NCI-H345 treated with DMSO at 0.1 percent for 48 hours (cell line): ENCODE measurements around the gene C4B.
A peak's percentile ranks its signal among the peaks of the same experiment; 100 is the strongest.
"Not testable (repeated sequence)": the region's sequence is repeated elsewhere in the genome, so short reads cannot be mapped to it uniquely, and the experiment has no call there.

Source experiments
- DNase-seq: peaks from one replicate; lab custom pipeline; 2025; ENCODE audit not compliant: unreplicated experiment; lab: John Stamatoyannopoulos, UW

The C4B gene

DNA sequence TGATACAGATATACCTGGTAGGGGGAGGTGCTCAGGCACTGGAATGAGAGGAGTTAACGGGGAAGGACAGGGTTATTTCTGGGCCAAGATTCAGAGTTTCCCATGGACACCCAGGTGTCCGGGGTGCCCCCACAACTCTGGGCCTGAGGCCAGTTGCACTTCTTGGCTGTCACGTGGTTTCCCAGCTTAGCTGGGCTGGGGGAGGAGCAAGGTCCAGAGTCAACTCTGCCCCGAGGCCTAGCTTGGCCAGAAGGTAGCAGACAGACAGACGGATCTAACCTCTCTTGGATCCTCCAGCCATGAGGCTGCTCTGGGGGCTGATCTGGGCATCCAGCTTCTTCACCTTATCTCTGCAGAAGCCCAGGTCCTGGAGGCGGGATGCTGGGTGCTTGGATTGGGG is at the start of gene C4B:
Gene C4B (plus strand): TSS at position 249 of the 400 bp plus-strand sequence. CDS start 51 bp downstream, at position 300.
- not testable (repeated sequence) for DNase-seq

DNA sequence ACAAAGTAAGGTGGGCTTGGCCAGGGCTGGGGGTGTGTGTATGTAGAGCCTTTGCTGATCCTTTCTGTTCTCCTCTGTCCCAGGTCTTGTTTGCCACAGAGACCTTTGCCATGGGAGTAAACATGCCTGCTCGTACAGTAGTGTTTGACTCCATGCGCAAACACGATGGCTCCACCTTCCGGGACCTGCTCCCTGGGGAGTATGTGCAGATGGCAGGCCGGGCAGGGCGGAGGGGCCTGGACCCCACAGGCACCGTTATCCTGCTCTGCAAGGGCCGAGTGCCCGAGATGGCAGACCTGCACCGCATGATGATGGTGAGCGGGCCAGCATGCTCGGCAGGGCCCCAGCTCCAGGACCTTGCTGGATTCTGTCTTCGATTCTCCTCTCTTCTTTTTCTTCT is 48.9 kb upstream of the C4B start:
- DNase-seq = no peak

GRCh38 chr6:31966506-31966905 is 48.1 kb upstream of the C4B start:
- no peak for DNase-seq

DNA sequence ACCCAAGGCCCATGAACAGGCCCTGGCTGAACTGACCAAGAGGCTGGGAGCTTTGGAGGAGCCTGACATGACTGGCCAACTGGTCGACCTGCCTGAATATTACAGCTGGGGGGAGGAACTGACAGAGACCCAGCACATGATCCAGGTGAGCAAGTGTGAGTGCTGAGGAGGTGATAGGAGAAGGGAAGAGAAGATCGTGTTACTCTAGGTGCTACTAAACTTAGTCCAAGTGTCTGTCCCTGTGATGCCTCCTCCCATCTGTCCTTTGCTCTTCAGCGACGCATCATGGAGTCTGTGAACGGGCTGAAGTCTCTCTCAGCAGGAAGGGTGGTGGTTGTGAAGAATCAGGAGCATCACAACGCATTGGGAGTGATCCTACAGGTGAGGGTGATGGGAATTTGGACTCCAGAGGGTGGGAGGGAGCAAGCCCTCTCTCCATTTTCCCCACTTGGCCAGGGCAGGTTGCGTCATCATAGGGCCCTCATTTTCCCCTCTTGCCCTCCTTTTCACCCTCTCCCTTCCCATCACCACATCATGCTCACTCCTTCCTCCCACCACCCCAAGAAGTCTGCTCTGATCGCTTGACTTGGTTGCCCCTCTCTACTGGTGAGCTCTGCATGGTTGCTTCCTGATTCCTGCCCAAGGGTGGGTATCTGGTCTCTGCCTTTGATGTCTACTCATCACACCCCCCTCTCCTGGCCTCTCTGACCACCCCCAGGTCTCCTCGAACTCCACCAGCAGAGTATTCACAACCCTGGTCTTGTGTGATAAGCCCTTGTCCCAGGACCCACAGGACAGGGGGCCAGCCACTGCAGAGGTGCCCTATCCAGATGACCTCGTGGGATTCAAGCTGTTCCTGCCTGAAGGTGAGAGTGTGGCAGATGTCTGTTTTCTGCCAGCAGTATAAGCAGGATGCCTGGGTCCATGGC is 47.3 kb upstream of the C4B start:
- DNase-seq = no peak

DNA sequence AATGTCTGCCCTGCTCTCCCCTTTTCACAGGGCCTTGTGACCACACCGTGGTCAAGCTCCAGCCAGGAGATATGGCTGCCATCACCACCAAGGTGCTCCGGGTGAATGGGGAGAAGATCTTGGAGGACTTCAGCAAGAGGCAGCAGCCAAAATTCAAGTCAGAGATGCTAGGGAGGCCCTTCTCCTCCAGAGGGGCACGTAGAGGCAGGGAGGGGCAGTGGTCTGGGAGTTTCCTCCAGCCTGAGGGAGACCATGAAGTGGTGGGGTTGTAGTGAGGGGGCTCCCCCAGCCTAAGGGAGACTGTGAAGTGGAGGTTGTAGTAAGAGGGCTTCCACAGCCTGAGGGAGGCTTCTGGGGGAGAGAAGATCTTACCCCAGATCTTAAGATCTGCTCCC is 46.7 kb upstream of the C4B start:
- DNase-seq = no peak

- DNase-seq = no peak
Measured at GRCh38 chr6:31968326-31968725, 46.3 kb upstream of the C4B start.

DNA sequence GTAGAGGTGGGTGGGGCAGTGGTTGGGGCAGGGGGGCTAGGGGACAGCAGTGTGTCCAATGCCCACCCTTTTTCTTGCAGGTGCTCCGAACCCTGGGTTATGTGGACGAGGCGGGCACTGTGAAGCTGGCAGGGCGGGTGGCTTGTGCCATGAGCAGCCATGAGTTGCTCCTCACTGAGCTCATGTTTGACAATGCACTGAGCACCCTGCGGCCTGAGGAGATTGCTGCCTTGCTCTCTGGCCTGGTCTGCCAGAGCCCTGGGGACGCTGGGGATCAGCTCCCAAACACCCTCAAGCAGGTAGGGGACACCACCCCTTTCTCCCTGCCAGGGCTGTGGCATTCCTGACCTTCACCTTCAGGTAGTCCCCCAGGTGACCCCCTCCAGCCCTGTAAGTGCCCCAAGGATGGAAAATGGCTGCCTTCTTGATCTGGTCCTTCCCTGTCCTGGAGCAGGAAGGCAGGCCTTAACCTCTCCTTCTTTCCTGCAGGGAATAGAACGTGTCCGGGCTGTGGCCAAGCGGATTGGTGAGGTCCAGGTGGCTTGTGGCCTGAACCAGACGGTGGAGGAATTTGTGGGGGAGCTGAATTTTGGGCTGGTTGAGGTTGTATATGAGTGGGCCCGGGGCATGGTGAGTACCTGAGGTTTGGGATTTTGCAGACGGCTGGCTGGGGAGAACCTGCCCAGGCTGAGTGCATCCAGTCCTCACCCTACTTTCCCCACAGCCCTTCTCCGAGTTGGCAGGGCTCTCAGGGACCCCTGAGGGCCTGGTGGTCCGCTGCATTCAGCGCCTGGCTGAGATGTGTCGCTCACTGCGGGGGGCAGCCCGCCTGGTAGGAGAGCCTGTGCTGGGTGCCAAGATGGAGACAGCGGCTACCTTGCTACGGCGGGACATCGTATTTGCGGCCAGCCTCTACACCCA is 45.5 kb upstream of the C4B start:
- no peak for DNase-seq

DNA sequence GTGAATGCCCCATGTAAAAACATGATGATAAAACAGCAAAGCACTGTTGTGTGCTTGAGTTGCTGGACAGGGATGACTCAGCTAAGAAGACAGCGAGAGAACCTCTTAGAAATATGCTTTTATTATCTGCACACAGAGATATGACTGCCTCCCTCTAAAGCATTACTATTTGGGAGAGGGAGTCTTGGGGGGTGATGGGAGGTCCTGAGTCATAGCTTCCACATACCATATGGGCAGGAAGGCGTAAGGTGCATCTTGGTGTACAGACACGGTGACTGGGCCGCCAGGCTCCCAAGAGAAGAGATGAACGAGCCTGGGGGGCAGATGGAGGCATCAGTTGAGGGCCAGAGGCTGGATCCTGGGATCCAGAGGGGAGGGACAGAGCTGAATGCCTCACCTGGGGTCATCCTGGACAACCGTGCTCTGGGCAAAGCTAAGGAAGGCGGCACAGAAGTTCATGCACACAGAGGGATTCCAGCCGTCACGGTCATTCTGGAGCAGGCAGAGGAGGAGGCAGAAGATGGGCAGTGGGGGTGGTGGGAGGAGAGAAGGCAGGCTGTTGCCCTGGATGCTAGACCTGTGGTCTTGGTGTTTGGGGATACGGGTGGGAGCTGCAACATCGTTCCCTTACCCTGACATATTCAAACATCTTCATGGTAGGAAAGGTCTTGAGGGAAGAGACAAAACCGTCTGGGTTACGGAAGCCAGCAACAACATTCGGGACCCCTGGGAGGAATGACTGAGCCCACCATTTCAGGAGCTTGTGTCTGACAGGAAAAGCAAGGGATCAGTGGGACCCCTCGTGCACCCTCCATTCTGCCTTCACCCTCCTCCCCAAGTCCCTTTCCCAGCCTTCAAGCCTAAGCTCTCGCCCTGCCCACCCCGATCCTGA is 44.6 kb upstream of the C4B start:
- no peak for DNase-seq

- DNase-seq = no peak
Measured at GRCh38 chr6:31970604-31971271, 43.9 kb upstream of the C4B start.

- no peak for DNase-seq
Measured at GRCh38 chr6:31971279-31971992, 43.2 kb upstream of the C4B start.

DNA sequence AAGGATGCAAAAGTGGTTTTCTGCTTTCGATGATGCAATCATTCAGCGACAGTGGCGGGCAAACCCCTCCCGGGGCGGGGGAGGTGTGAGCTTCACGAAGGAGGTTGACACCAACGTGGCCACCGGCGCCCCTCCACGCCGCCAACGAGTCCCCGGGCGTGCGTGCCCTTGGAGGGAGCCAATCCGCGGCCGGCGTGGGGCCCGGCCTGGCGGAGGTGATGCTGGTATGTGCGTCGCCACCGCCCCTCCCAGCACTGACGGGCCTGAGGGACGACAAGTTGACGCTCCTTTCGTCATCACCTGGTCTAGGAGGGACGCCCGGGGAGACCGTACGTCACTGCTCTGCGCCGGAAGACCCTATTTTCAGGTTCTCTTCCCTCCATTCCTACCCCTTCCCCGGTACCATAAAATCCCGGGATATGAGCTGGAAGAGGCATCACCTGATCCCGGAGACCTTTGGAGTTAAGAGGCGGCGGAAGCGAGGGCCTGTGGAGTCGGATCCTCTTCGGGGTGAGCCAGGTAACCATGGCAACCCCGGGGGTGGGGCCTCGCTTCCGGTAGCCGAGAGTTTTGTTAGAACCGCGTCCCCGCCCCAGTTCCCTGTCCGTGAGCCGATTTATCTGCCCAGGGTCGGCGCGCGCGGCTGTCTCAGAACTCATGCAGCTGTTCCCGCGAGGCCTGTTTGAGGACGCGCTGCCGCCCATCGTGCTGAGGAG is 42.4 kb upstream of the C4B start, which contains the start of gene DXO:
Gene DXO (minus strand): TSS at position 146 of the 716 bp plus-strand sequence. CDS start 463 bp downstream, outside the sequence.
- DNase-seq = peak; percentile 98

DNA sequence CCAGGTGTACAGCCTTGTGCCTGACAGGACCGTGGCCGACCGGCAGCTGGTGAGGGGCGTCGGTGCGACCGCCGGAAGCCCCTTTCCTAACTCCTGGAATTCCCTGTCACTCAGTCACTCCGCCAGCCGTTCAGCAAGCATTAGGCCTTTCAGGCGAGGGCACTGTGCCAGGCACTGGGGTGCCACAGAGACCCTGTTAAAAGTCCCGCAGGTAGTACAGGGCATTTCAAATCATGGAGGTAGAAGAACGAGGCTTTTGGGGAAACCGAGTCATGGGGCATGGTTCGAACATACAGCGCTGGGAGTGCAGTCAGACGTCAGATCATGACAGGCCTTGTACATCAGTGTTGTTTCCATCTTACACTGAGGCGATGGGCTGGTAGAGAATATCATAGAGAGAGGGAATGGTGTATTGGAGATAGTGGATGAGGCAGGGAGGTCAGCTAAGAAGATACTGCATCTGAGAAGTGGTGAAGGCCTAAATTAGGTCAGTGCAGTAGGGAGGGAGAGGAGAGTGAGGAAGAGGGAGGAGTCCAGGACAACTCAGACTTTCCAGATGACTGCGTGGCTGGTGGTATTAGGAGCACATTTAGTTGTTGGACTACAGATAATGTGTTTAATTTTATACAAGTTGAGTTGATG is 41.8 kb upstream of the C4B start:
- DNase-seq = no peak

DNA sequence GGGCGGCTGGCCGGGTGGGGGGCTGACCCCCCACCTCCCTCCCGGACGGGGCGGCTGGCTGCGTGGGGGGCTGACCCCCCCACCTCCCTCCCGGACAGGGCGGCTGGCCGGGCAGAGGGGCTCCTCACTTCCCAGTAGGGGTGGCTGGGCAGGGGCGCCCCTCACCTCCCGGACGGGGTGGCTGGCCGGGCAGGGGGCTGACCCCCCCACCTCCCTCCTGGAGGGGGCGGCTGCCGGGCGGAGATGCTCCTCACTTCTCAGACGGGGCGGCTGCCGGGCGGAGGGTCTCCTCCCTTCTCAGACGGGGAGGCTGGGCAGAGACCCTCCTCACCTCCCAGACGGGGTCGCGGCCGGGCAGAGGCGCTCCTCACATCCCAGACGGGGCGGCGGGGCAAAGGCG is 38.5 kb upstream of the C4B start:
- not testable (repeated sequence) for DNase-seq

DNA sequence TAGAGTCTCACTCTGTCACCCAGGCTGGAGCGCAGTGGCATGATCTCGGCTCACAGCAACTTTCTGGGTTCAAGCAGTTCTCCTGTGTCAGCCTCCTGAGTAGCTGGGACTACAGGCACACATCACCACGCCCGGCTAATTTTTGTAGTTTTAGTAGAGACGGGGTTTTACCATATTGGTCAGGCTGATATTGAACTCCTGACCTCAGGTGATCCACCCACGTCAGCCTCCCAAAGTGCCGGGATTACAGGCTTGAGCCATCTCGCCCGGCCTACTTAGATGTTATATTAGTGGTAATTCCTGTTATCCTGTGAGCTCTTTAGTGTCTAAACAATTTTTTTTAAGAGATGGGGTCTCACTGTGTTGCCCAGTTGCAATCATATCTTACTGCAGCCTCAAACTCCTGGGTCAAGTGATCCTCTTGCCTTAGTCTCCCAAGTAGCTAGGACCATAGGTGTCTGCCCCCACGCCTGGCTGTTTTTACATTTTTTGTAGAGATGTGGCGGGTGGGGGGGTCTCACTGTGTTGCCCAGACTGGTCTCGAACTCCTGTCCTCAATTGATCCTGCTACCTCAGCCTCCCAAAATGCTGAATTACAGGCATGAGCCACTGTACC is 36.7 kb upstream of the C4B start:
- DNase-seq = no peak

DNA sequence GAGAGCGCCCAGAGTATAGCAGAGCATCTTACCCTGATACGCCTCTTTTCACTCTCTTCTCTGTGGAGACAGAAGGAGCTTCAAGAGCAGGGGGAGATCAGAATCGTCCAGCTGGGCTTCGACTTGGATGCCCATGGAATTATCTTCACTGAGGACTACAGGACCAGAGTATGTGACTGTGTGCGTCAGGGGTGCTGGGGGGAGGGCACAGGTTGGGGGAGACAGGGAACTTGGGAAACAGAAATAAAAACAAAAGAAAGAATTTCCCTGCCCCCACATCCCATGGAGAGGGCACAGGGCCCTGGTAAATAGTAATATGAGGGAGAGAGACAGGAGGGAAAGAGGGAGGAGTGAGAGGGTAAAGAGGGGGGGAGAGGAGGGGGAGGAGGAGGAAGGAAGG is 35.8 kb upstream of the C4B start:
- no peak for DNase-seq

DNA sequence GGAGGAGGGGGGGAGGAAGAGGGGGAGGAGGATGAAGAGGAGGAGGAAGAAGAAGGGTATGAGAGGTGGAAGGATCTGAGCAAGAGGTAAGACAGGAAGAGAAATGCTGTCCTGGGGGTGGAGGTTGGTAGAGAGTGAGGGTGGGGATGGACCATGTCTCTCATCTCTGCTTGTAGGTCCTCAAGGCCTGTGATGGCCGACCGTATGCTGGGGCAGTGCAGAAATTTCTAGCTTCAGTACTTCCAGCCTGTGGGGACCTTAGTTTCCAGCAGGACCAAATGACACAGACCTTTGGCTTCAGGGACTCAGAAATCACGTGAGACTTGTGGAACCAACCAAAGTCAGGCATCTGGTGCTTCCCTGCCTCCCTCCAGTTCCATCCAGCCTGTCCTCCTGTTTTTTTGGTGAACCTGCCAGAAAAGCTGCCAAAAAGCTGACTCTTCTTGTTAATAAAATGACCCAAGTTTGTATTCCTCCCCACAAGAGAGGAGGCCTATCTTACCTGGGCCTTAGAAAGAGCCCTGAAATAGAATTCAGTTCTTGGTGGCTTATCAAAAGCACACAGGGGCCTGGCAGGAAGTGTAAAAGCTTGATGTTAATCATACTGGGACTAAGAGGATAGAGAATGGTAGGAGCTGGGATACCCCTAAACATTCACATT is 35.2 kb upstream of the C4B start:
- no peak for DNase-seq

- not testable (repeated sequence) for DNase-seq
Measured at GRCh38 chr6:31980195-31980876, 34.3 kb upstream of the C4B start.
